ENCODE data around the gene SLC38A1.

DNA sequence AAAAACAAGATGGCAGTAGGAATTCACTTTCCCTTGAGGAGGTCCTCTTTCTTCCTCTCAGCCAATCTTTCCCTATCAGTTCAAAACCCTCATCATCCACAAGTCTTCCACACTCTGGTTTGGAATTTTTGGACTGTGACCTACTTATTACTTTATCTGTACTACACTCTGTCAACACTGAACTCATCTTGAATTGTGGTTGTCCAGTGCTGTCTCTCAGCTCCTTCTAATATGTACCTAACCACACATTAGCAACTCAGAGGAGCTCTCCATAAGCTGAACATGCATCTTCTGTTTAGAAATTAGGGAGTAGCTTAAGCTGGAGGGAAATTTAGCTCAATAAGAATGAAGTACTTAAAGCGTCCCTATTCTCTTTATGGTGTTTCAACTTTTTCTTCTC, 34.8 kb downstream of the SLC38A1 start:
- TF ChIP-seq CTCF (conservative IDR thresholded peaks at IDR 0.05; ENCODE audit: low read depth, low read length) = no peak
- TF ChIP-seq EZH2 (IDR thresholded peaks at IDR 0.05; ENCODE audit: low read length, unreplicated experiment) = no peak
